ENCODE results near the gene UBE2E3. TPM values are rescaled to one million over a fixed set of nuclear protein-coding genes. Genes with fewer than 3 reads are reported as not detected.
"Not testable (repeated sequence)": the region's sequence is repeated elsewhere in the genome, so short reads cannot be mapped to it uniquely, and the experiment has no call there.

UBE2E3 gene
- total RNA-seq, 1 experiment from 2014 or later = 76.3 TPM

DNA sequence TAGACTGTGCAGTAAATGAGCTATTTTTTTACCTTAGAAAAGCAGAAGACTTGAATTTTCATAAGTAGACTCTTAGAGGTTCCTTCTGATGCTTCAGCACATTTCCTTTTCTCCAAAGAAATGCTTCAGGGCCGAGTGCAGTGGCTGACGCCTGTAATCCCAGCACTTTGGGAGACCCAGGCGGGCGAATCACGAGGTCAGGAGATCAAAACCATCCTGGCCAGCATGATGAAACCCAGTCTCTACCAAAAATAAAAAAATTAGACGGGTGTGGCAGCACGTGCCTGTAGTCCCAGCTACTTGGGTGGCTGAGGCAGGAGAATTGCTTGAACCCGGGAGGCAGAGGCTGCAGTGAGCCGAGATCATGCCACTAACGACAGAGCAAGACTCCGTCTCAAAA is 60.4 kb downstream of the UBE2E3 start:
- CTCF ChIA-PET; H3K27ac Mint-ChIP-seq; H3K27me3 Mint-ChIP-seq (ENCODE audit: low read depth); POLR2A ChIA-PET; H3K4me3 Mint-ChIP-seq; DNase-seq (ENCODE audit: low spot score); ATAC-seq; H3K36me3 Mint-ChIP-seq; H3K9me3 Mint-ChIP-seq; H3K4me1 Mint-ChIP-seq: not testable (repeated sequence)

DNA sequence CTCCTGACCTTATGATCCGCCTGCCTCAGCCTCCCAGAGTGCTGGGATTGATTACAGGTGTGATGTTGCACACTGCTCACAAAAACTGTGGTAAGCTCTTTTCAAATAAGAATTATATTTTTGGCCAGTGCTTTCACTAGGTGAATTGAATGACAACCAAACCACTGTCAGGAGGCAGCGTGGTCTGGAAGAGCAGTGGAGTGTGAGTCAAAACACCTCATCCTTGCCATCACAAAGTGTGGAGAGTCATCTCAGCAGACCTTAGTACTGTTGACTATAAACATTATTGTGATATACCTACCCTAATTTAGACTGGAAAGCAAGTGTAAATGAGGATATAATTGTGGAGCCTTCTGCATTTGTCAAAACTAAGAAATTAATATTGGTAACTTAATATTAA is 61.3 kb downstream of the UBE2E3 start:
- ATAC-seq (no peak), DNase-seq (ENCODE audit: low spot score) (no peak)
- no peak overlapping the region for H3K27ac Mint-ChIP-seq
- H3K4me3 Mint-ChIP-seq = no peak overlapping the region
- H3K36me3 Mint-ChIP-seq = no peaks in the 10 kb centered on the region
- no peaks in the 10 kb centered on the region for H3K27me3 Mint-ChIP-seq (ENCODE audit: low read depth)
- TF ChIP-seq ZNF219 (CRISPR knock-in tag; IDR thresholded peaks at IDR 0.05; ENCODE audit: borderline replicate concordance) (no peak), ZNF416 (CRISPR knock-in tag; IDR thresholded peaks at IDR 0.05) (no peak), MYBL2 (CRISPR knock-in tag; IDR thresholded peaks at IDR 0.05) (no peak), GTF2I (CRISPR knock-in tag; conservative IDR thresholded peaks at IDR 0.05) (no peak), JAZF1 (CRISPR knock-in tag; IDR thresholded peaks at IDR 0.05) (no peak), TP53 (CRISPR knock-in tag; IDR thresholded peaks at IDR 0.05) (no peak), OVOL2 (CRISPR knock-in tag; IDR thresholded peaks at IDR 0.05; ENCODE audit: borderline replicate concordance) (no peak), FOXJ3 (CRISPR knock-in tag; IDR thresholded peaks at IDR 0.05; ENCODE audit: borderline replicate concordance) (no peak), ZNF121 (CRISPR knock-in tag; IDR thresholded peaks at IDR 0.05) (no peak), EMX1 (CRISPR knock-in tag; IDR thresholded peaks at IDR 0.05) (no peak), TEAD1 (CRISPR knock-in tag; IDR thresholded peaks at IDR 0.05) (no peak), ARID4B (CRISPR knock-in tag; IDR thresholded peaks at IDR 0.05; ENCODE audit: borderline replicate concordance) (no peak), NFE2L1 (CRISPR knock-in tag; IDR thresholded peaks at IDR 0.05) (no peak), ZNF423 (CRISPR knock-in tag; IDR thresholded peaks at IDR 0.05) (no peak), NR1H2 (CRISPR knock-in tag; IDR thresholded peaks at IDR 0.05) (no peak), FOXP1 (CRISPR knock-in tag; IDR thresholded peaks at IDR 0.05; ENCODE audit: borderline replicate concordance) (no peak), HMGXB4 (CRISPR knock-in tag; IDR thresholded peaks at IDR 0.05) (no peak)
- TF ChIP-seq, protein P1, sequence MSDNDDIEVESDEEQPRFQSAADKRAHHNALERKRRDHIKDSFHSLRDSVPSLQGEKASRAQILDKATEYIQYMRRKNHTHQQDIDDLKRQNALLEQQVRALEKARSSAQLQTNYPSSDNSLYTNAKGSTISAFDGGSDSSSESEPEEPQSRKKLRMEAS (CRISPR knock-in tag; IDR thresholded peaks at IDR 0.05) = no peak
- TF ChIP-seq, protein P2, sequence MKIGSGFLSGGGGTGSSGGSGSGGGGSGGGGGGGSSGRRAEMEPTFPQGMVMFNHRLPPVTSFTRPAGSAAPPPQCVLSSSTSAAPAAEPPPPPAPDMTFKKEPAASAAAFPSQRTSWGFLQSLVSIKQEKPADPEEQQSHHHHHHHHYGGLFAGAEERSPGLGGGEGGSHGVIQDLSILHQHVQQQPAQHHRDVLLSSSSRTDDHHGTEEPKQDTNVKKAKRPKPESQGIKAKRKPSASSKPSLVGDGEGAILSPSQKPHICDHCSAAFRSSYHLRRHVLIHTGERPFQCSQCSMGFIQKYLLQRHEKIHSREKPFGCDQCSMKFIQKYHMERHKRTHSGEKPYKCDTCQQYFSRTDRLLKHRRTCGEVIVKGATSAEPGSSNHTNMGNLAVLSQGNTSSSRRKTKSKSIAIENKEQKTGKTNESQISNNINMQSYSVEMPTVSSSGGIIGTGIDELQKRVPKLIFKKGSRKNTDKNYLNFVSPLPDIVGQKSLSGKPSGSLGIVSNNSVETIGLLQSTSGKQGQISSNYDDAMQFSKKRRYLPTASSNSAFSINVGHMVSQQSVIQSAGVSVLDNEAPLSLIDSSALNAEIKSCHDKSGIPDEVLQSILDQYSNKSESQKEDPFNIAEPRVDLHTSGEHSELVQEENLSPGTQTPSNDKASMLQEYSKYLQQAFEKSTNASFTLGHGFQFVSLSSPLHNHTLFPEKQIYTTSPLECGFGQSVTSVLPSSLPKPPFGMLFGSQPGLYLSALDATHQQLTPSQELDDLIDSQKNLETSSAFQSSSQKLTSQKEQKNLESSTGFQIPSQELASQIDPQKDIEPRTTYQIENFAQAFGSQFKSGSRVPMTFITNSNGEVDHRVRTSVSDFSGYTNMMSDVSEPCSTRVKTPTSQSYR (CRISPR knock-in tag; IDR thresholded peaks at IDR 0.05) = no peak
- H3K4me1 Mint-ChIP-seq = no peaks in the 10 kb centered on the region
- ChIA-PET CTCF (no interaction called here), POLR2A (no interaction called here)
- H3K9me3 Mint-ChIP-seq = no peaks in the 10 kb centered on the region
